M059J (cell line): ENCODE results near the gene MBOAT1. TPM values are rescaled to one million over a fixed set of nuclear protein-coding genes. Genes with fewer than 3 reads are reported as not detected.
"Not testable (repeated sequence)": the region's sequence is repeated elsewhere in the genome, so short reads cannot be mapped to it uniquely, and the experiment has no call there.

Experiments
- DNase-seq: peaks from one replicate; pipeline ENCODE4 v3.0.0-alpha.2; 2012; ENCODE audit warnings: low read depth
- total RNA-seq: library from RNA; depleted of rRNA; stranded (reverse); fragments of >200 nt; shearing (Covaris generic); gene quantifications from 2 replicates; pipeline ENCODE4 v1.2.3, GENCODE V29; 2014; rRNA removed

The MBOAT1 gene, protein sequence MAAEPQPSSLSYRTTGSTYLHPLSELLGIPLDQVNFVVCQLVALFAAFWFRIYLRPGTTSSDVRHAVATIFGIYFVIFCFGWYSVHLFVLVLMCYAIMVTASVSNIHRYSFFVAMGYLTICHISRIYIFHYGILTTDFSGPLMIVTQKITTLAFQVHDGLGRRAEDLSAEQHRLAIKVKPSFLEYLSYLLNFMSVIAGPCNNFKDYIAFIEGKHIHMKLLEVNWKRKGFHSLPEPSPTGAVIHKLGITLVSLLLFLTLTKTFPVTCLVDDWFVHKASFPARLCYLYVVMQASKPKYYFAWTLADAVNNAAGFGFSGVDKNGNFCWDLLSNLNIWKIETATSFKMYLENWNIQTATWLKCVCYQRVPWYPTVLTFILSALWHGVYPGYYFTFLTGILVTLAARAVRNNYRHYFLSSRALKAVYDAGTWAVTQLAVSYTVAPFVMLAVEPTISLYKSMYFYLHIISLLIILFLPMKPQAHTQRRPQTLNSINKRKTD
- 26.4 and 32.3 TPM in 2 replicates for total RNA-seq

GRCh38 chr6:20212392-20213111, at the start of gene MBOAT1:
TSS of gene MBOAT1 (minus strand) at chr6:20212469. CDS start at chr6:20212234, 235 bp downstream.
- DNase-seq, result peak; percentile 97

- DNase-seq, result no peak
Observed at GRCh38 chr6:20261685-20262084, 49.4 kb upstream of the MBOAT1 start.

DNA sequence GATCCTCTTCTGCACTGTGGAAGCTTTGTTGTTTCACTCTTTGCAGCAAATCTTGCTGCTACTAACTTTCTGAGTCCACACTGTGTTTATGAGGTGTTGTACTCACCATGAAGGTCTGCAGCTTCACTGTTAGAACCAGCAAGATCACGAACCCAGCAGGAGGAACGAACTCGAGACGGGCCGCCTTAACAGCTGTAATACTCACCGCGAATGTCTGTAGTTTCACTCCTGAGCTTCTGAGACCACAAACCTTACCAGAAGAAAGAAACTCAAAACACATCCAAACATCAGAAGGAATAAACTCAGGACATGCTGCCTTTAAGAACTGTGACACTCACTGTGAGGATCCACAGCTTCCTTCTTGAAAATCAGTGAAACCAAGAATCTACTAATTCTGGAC, 48.1 kb upstream of the MBOAT1 start:
- no peak for DNase-seq

GRCh38 chr6:20259316-20260049, 47.2 kb upstream of the MBOAT1 start:
- no peak for DNase-seq

DNA sequence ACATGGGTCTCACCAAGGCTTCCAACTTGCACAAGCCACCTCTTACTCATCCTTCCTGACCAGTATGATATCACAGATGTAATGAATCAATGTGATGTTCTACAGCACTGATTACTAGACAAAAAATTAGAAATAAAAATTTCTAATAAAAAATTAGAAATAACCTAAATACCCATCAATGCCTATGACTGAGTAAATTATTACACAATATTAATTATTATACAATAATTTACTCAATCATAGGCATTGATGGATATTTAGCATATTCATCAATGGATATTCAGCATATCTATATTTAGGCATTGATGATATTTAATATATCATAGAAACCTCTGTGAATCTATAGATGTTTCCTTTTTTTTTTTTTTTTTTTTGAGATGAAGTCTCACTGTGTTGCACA, 43.2 kb upstream of the MBOAT1 start:
- no peak for DNase-seq

DNA sequence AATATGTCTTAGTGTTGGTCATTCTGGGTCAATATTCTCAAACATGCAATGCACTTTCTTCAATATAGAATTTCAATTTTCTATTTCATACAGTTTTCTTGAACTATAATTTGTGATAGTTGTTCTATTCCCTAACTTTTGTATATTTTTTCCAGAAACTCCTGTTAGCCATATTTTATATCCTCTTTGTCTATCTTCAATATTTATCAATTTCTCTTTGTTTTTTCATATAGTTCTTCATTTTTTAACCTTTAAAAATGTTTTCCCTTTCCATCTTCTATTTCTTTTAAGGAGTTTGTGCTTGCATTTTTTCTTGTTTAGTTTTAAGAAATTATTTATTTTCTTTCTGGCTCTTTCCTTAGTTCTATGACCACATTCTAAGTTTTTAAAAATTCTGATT, 42.0 kb upstream of the MBOAT1 start:
- DNase-seq, result no peak

DNA sequence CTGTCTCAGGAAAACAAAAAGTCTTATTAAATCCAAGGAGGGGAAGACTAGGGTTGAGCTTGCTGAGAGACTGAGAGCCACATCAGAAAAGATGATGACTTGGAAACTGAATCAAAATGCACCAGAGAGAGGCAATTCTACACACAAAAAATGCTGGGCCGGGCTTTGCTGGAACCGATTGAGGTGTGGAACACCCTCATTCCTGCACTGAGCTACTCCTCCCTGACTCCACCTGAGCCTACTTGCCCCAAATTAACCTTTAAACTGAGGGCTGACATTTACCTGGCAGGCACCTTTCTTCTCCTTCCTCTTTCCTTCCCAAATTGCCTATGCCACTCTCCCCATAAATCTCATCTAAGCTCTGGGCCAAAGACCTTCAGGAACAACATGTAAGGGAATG, 40.8 kb upstream of the MBOAT1 start:
- DNase-seq, result no peak

- peak; percentile 26 for DNase-seq
Observed at GRCh38 chr6:20252311-20252710, 40.0 kb upstream of the MBOAT1 start.

DNA sequence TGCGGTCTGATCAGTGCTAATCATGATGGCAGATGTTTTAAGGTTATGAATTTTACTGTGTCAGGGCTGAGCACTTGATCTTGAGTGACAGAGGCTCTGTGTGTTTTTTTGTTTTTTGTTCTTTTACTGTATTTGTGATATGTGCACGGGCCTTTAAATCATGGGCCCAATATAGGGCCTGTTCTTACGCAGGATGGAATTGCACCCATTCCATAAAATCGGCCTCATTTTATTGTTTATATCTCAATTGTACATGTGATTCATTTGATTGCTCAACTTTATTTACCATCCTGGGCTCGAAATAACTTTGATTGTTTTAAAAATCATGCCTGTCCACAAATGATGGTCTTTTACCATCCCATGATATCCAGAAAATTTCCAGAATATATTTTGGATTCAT, 39.3 kb upstream of the MBOAT1 start:
- DNase-seq, result no peak

- no peak for DNase-seq
Observed at GRCh38 chr6:20246125-20246524, 33.9 kb upstream of the MBOAT1 start.

DNA sequence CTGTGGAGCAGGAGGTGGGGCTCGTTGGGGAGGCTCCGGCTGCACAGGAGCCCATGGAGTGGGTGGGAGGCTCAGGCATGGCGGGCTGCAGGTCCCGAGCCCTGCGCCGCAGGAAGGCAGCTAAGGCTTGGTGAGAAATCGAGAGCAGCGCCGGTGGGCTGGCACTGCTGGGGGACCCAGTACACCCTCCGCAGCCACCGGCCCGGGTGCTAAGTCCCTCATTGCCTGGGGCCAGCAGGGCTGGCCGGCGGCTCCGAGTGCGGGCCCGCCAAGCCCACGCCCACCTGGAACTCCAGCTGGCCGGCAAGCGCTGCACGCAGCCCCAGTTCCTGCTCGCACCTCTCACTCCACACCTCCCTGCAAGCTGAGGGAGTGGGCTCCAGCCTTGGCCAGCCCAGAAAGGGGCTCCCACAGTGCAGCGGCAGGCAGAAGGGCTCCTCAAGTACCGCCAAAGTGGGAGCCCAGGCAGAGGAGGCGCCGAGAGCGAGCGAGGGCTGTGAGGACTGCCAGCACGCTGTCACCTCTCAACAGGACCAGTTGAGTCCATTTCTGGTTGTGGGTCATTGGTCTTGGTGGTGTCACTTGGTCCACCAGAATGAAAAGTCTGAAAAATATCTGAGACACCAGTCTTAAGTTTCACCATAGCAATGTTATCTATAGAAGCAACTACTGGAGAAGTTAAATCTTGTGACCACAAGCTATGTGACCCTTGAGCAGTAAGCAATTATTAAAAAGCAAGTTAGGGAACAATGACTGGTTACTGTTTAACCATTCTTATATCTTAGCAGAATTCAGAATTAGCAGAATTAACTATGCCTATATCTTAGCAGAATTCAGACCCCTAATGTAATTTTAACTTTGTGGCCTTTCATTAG, 32.8 kb upstream of the MBOAT1 start:
- not testable (repeated sequence) for DNase-seq

DNA sequence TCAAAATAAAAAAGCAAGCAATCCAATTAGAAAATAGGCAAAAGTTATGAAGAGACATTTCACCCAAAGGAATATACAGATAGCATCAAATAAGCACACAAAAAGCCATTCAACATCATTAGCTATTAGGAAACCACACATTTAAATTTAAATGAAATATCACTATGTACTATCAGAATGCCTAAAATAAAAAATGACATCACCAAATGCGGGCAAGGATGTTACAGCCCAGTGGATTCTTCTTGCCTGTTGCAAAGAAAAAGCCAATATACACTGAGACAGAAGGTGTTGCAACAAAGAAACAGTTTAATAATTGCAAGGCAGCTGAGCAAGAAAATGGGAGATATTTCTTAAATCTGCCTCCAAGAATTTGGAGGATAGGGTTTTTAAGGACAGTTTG, 31.0 kb upstream of the MBOAT1 start:
- DNase-seq, result no peak

- DNase-seq, result no peak
Observed at GRCh38 chr6:20242397-20242796, 30.1 kb upstream of the MBOAT1 start.

DNA sequence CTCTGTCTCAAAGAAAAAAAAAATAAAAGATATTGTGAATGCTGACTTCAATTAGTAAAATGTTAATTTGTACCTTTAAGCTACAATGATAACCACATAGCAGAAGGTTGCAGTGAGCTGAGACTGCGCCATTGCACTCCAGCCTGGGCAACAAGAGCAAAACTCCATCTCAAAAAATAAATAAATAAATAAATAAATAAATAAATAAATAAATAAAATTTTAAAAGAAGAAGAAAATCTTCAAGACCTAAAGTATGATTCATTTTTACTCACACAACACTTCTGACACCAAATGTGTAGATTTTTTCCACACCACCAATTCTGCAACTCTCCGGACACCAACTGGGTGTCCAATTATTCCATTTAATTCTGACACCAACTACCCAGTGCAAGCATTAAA, 28.8 kb upstream of the MBOAT1 start:
- DNase-seq, result no peak

- DNase-seq, result no peak
Observed at GRCh38 chr6:20238688-20239587, 26.7 kb upstream of the MBOAT1 start.

DNA sequence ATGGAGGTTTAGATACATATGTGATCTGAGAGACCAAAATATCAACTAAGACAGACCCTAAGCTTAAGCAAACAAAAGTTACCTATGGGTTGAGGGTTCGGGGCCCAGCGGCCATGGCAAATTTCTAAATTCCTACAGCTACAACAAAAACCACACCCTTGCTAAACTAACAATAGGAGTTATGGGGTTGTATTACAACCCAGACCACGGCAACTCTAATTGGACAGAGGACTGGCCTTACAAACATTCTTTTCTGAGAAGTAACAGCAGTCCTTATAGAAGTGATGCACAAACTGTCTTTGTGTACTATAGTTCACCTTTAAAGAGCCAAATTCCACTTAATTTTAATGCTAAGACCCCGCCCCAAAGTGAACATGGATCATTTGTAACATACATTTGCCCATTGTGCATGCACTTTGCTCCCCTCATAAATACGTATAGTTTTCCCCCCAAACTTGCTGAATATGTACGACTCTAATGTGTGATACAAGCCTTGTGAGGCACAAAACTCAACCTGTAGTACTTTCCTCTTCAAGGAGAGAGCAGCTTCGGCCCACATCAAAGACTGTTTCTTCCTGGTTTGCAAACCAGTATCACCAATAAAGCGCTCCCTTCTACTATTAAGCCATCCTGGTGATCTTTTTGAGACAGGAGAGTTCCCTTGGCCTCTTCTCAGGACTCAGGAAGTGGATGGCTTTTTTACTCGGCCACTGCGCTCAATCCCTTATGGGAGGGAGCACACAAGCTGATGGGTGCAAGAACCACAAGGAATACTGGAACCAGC, 25.6 kb upstream of the MBOAT1 start:
- no peak for DNase-seq

- DNase-seq, result no peak
Observed at GRCh38 chr6:20236909-20237600, 24.8 kb upstream of the MBOAT1 start.

DNA sequence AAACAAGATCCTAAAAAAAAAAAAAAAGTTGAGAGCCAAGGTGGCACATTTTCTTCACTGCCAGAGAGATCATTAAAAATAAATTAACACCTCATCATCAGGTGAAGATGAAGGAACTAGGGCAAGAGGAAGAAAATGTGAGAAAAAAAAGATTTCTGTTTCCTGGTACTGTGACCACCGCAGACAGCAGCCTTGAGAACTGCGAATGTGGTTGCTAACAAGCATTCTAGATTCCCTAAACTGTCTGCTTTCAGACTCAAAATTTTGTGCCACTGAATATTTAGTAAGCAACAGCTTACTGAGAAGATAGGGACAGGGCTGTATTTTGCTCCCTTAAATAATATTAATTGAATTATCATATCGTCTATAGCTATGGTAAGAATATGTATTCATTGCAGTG, 24.1 kb upstream of the MBOAT1 start:
- no peak for DNase-seq

- no peak for DNase-seq
Observed at GRCh38 chr6:20235041-20235440, 22.8 kb upstream of the MBOAT1 start.
